Effector memory CD4-positive, alpha-beta T cell (primary cell): ENCODE data around the gene YIPF7.

Experiments used
- DNase-seq, 3 donors: peaks; one replicate each; pipeline ENCODE4 v3.0.0-alpha.2; 2020
- H3K27ac ChIP-seq: 2 replicates; pipeline ENCODE4 v1.7.0; 2013; ENCODE audit warnings: mild to moderate bottlenecking, low read length, moderate library complexity; ENCODE audit not compliant: insufficient read depth, poor library complexity, severe bottlenecking
- H3K27me3 ChIP-seq: replicated peaks from 2 replicates; pipeline ENCODE4 v1.7.0; 2013; ENCODE audit warnings: mild to moderate bottlenecking, low read length; ENCODE audit not compliant: insufficient read depth, control insufficient read depth, poor library complexity, severe bottlenecking
- H3K36me3 ChIP-seq: 2 replicates; pipeline ENCODE4 v1.7.0; 2013; ENCODE audit warnings: mild to moderate bottlenecking, low read length, moderate library complexity; ENCODE audit not compliant: control insufficient read depth, insufficient read depth
- H3K4me1 ChIP-seq: 2 replicates; pipeline ENCODE4 v1.7.0; 2013; ENCODE audit warnings: low read length, mild to moderate bottlenecking; ENCODE audit not compliant: control insufficient read depth, insufficient read depth, poor library complexity, severe bottlenecking
- H3K4me3 ChIP-seq: 2 replicates; pipeline ENCODE4 v1.7.0; 2013; ENCODE audit warnings: low read length, low read depth, mild to moderate bottlenecking; ENCODE audit not compliant: insufficient read depth, poor library complexity, severe bottlenecking
- H3K9me3 ChIP-seq: 2 replicates; pipeline ENCODE4 v1.7.0; 2013; ENCODE audit warnings: mild to moderate bottlenecking, low read length, moderate library complexity; ENCODE audit not compliant: control insufficient read depth

The YIPF7 gene

DNA sequence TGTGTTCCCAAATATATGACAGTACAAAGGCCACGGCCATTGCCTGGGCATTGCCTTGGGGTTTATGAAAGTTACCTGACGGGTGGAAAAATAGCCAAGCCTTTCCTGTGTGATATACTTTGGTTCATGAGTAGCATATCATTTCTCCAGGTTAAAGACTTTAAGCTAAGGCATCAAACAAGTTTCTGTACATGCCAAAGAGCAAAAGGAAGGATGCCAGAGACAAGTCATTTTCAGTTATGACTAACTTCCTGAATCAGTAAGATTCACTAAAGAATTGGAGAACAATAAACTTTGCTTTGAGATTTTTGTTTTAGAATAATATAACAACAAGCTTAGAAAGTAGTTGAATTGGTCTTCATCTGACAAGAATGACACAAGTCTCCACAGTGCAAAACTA is 17.1 kb upstream of the YIPF7 start:
- Histone ChIP-seq H3K9me3 (no peaks in the 10 kb centered on the region), H3K4me3 (no peak overlapping the region), H3K27me3 (peaks cover 3% of the 10 kb centered on the region), H3K27ac (no peak overlapping the region), H3K4me1 (no peaks in the 10 kb centered on the region), H3K36me3 (no peaks in the 10 kb centered on the region)
- no peak for DNase-seq

DNA sequence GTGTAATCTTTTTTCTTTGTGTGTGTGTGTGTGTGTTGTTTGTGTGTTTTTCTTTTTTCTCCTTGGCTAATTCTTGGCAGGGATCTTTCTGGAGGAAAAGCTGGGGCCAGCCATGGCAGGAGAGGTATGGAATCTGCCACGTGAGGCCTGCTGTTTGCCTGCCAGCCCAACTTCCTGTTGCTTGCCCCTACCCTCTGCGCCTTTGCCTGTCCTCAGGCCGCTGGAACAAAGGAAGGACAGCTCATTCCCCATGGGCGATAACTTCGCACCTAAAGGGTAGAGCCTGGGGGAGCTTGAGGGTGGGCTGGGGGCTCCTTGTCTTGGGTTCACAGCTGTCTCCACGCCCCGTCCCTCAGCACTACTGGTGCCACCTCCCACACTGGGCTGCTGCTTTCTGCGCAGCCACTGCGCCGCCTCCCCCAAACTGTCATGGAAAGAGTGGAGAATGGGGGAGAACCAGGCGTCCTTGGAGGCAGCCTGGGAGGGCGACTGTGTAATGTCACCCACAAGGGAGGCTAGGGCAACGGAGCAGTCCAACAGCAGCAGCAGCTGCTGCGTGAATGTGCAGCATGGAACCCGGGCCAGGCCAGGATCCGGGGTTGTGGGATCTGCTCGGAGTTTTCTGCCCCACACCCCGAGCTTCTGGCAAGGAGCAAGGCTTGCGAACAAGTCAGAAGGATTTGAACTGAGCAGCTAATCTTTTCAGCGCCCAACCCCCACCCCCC is 12.3 kb upstream of the YIPF7 start:
- Histone ChIP-seq H3K4me3 (no peak overlapping the region), H3K27ac (no peak overlapping the region), H3K27me3 (no peaks in the 10 kb centered on the region), H3K4me1 (no peaks in the 10 kb centered on the region), H3K36me3 (no peaks in the 10 kb centered on the region), H3K9me3 (no peaks in the 10 kb centered on the region)
- DNase-seq = no peak

DNA sequence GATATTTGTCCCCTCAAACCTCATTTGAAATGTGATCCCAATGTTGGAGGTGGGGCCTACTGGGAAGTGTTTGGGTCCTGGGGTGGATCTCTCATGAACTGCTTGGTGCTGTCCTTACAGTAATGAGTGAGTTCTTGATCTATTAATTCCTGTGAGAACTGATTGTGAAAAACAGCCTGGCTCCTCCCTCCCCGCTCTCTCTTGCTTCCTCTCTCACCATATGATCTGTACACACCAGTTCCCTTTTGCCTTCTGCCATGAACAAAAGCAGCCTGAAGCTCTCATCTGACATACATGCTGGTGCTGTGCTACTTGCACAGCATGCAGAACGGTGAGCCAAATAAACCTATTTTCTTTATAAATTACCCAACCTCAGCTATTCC is 11.2 kb upstream of the YIPF7 start:
- no peak for DNase-seq
- H3K27ac ChIP-seq = no peak overlapping the region
- no peaks in the 10 kb centered on the region for H3K9me3 ChIP-seq

DNA sequence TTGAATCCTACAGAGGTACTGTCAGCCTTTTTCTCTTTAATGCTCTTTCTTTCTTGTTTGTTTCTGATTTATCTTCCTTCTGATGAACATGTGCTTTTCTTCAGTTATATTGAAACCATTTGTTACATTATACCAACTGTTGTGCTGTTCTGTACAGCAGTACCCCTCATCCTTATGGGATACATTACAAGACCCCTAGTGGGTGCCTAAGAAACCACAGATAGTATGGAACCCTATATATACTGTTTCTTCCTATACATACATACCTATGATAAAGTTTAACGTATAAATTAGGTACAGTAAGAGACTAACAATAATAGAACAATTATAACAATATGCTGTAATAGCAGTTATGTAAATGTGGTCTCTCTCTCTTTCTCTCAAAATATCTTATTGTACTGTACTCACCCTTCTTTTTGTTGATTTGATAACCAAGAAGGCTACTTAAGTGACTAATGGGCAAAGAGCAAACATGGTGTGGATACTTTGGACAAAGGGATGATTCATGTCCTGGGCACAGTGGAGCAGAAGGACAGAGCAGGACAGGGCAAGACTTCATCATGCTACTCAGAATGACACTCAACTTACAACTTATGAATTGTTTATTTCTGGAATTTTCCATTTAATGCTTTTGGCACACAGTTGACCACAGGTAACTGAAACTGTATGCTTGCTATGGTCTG is 10.7 kb upstream of the YIPF7 start:
- DNase-seq = no peak
- H3K27ac ChIP-seq = no peak overlapping the region
- H3K36me3 ChIP-seq = no peaks in the 10 kb centered on the region
- no peaks in the 10 kb centered on the region for H3K4me1 ChIP-seq
- H3K4me3 ChIP-seq = no peak overlapping the region
- H3K27me3 ChIP-seq = no peaks in the 10 kb centered on the region
- no peaks in the 10 kb centered on the region for H3K9me3 ChIP-seq

More for the DNA sequence above, 11.2 kb upstream of the YIPF7 start:
- Histone ChIP-seq H3K27me3 (no peaks in the 10 kb centered on the region), H3K36me3 (no peaks in the 10 kb centered on the region), H3K4me1 (no peaks in the 10 kb centered on the region), H3K4me3 (no peak overlapping the region)

DNA sequence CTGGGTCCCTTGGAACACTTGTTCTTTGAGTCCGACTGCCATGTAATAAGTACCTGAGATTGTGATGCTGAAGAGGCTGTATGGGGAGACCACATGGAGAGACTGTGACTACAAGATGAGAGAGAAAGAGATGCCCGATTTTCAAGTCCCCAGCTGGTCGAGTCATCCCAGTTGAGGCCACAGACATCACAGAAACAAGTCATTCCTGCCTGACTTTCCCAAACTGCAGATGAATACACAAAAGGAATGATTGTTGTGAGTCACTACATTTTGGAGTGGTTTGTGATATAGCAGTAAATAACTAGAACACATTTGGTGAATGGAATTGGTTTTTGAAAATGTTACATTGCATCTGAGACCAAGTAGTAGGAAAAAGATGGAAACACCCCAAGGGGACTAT is 9.0 kb upstream of the YIPF7 start:
- no peak overlapping the region for H3K27ac ChIP-seq
- no peaks in the 10 kb centered on the region for H3K27me3 ChIP-seq
- no peaks in the 10 kb centered on the region for H3K9me3 ChIP-seq
- no peaks in the 10 kb centered on the region for H3K36me3 ChIP-seq
- no peak overlapping the region for H3K4me3 ChIP-seq
- H3K4me1 ChIP-seq = no peaks in the 10 kb centered on the region
- DNase-seq = no peak

DNA sequence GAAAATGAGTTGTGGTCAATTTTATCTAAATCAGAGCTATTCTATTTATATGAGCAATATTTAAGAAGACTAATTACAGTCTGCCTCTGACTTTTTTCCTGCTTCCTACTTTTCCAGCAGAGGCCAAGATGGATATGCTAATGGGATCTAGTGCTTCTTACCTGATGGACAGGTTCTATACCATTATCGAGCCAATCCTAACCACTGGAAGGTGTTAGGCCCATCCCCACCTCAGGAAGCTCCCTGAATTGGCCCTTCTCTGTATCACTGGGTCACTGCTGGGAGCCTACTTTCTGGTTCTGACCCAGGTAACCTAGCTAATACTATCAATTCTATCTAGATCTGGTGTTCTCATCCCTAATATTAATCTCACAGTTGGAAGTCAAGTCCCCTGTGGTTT is 577 bp upstream of the YIPF7 start:
- no peaks in the 10 kb centered on the region for H3K27me3 ChIP-seq
- no peaks in the 10 kb centered on the region for H3K9me3 ChIP-seq
- H3K36me3 ChIP-seq = no peaks in the 10 kb centered on the region
- no peak for DNase-seq
- no peak overlapping the region for H3K27ac ChIP-seq
- no peaks in the 10 kb centered on the region for H3K4me1 ChIP-seq
- H3K4me3 ChIP-seq = no peak overlapping the region

DNA sequence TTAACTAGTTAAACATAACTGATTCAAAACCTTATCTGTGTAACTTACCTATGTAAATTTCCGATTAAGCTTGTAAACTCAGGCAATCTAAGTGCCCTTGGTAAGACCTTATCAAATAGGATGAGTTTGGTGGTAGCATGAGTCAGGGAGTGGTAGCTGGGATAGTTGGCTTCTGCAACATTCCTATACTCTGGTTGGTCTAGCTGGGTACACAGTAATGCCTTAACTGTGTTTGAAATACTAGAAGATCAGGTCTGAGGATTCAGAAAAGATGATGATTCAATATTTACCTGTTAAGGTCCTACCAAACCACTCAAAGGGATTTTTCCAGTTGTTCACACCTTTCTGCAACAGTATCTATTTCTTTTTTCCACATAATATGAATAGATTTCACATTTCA is 5.3 kb downstream of the YIPF7 start:
- Histone ChIP-seq H3K4me3 (no peak overlapping the region), H3K4me1 (no peaks in the 10 kb centered on the region), H3K9me3 (no peaks in the 10 kb centered on the region), H3K27ac (no peak overlapping the region), H3K36me3 (no peaks in the 10 kb centered on the region), H3K27me3 (no peaks in the 10 kb centered on the region)
- DNase-seq = no peak

DNA sequence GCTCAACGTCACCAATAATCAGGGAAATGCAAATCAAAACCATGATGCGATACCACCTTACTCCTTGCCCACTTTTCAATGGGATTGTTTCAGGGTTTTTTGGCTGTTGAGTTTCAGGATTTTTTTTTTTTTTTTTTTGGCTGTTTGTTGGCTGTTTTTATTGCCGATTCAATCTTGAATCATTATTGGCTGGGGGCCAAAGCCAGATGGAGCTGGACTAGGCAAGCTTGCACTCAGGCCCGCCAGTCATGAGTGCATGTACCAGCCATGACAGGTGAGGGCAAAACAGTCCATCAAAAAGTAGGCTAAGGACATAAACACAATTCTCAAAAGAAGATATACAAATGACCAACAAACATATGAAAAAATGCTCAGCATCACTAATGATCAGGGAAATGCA is 13.3 kb downstream of the YIPF7 start:
- Histone ChIP-seq H3K4me3 (no peak overlapping the region), H3K27me3 (no peaks in the 10 kb centered on the region), H3K9me3 (no peaks in the 10 kb centered on the region), H3K27ac (no peak overlapping the region), H3K36me3 (no peaks in the 10 kb centered on the region), H3K4me1 (no peaks in the 10 kb centered on the region)
- no peak for DNase-seq

DNA sequence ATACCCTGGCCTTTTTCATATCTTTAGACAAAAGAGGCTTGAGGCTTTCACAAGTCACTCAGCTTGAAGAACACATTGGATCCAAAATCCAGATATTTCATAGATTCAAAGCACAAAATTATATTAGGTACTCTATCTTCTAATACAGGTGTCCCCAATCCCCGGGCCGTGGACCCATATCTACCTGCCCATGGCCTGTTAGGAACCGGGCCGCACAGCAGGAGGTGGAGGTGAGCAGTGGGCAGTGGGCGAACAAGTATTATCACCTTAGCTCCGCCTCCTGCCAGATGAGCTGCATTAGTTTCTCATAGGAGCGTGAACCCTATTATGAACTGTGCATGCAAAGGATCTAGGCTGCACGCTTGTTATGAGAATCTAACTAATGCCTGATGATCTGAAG is 18.7 kb downstream of the YIPF7 start:
- Histone ChIP-seq H3K4me3 (no peak overlapping the region), H3K27ac (no peak overlapping the region), H3K4me1 (no peaks in the 10 kb centered on the region), H3K27me3 (no peaks in the 10 kb centered on the region), H3K9me3 (no peaks in the 10 kb centered on the region), H3K36me3 (no peaks in the 10 kb centered on the region)
- no peak for DNase-seq

DNA sequence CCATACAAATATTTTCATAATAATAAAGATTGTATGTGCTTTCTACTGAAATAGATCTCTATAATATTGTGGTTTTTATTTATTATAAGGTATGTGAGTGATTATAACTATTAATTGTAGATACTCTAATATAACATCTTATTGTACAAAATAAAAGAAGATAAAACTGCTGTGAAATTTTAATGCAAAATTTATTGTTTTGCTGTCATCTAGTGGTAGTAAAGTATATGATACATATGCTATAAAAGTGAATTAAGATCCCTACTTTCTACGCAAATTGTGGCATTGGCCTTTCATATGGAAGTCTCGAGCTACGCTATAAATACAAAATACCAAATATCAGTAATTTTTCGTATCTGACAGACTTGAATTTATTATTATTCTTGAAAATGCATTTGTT is 19.3 kb downstream of the YIPF7 start:
- Histone ChIP-seq H3K9me3 (no peaks in the 10 kb centered on the region), H3K4me3 (no peak overlapping the region), H3K4me1 (no peaks in the 10 kb centered on the region), H3K36me3 (no peaks in the 10 kb centered on the region), H3K27ac (no peak overlapping the region), H3K27me3 (no peaks in the 10 kb centered on the region)
- no peak for DNase-seq
